Panc1 (cell line): ENCODE measurements around the gene CFAP43. TPM values are rescaled to one million over a fixed set of nuclear protein-coding genes. Genes with fewer than 3 reads are reported as not detected.

ENCODE experiments used
- ATAC-seq: fragments of 200-7000 bp; cut with Tn5 transposase; 2 replicates; pipeline ENCODE4 v1.9.1; 2020; ENCODE audit warnings: mild to moderate bottlenecking, moderate library complexity
- BruUV-seq: library from RNA; stranded (reverse); fragments of 400-500 nt; replicated peaks from 2 replicates; lab custom pipeline; 2021; lab: Mats Ljungman, UMichigan
- CTCF ChIA-PET: fragments of 300-600 bp; sonication (Branson Sonifier 250); formaldehyde crosslinking; loops from one replicate; lab custom pipeline; 2022; ENCODE audit warnings: antibody characterized with exemption; lab: Charles Lee
- POLR2A ChIA-PET: fragments of 300-600 bp; sonication (Branson Sonifier 250); formaldehyde crosslinking; loops from one replicate; lab custom pipeline; 2022; ENCODE audit warnings: antibody characterized with exemption; lab: Charles Lee
- DNase-seq: peaks from one replicate; pipeline ENCODE4 v3.0.0-alpha.2; 2010; ENCODE audit warnings: low read depth, low spot score
- H3K27ac ChIP-seq: 2 replicates; pipeline ENCODE4 v1.5.1; 2011; ENCODE audit warnings: mild to moderate bottlenecking, low read length, inconsistent platforms
- H3K27me3 ChIP-seq: fragments of 200-500 bp; sonication (Bioruptor generic); 2 replicates; pipeline ENCODE4 v1.6.0; 2014; ENCODE audit warnings: low read length, inconsistent platforms; ENCODE audit not compliant: control insufficient read depth, insufficient read depth
- H3K36me3 ChIP-seq: fragments of 200-500 bp; sonication (Bioruptor generic); 2 replicates; pipeline ENCODE4 v1.5.1; 2014; ENCODE audit warnings: inconsistent platforms, mild to moderate bottlenecking, low read length, moderate library complexity; ENCODE audit not compliant: control insufficient read depth, insufficient read depth
- H3K4me1 ChIP-seq: 2 replicates; pipeline ENCODE4 v1.5.1; 2011; ENCODE audit warnings: inconsistent platforms, mild to moderate bottlenecking, low read length, moderate library complexity; ENCODE audit not compliant: control insufficient read depth, insufficient read depth
- H3K4me3 ChIP-seq, 2 experiments: 2 replicates each; pipeline ENCODE4 v1.5.1; 2011 to 2012; ENCODE audit warnings: low read depth in 2 of 2, low read length in 2 of 2, mild to moderate bottlenecking in 2 of 2, inconsistent platforms in 1 of 2, moderate library complexity in 1 of 2
- H3K9me3 ChIP-seq: fragments of 200-500 bp; sonication (Bioruptor generic); 2 replicates; pipeline ENCODE4 v1.5.1; 2014; ENCODE audit warnings: low read depth, mild to moderate bottlenecking, inconsistent platforms, low read length, moderate library complexity; ENCODE audit not compliant: control insufficient read depth, insufficient read depth
- POLR2AphosphoS5 ChIP-seq: IDR thresholded peaks from 2 replicates; pipeline ENCODE4 v1.6.1; 2012; ENCODE audit warnings: mild to moderate bottlenecking, low read depth, low read length, moderate library complexity
- SIN3A ChIP-seq: IDR thresholded peaks from 2 replicates; pipeline ENCODE4 v1.6.1; 2012; ENCODE audit warnings: low read depth, mild to moderate bottlenecking, low read length, moderate library complexity, borderline replicate concordance; ENCODE audit not compliant: insufficient read depth
- TCF7L2 ChIP-seq: IDR thresholded peaks from 2 replicates; pipeline ENCODE4 v1.6.1; 2011; ENCODE audit warnings: mild to moderate bottlenecking, low read depth, low read length, inconsistent platforms
- in situ Hi-C: cut with HindIII; loops from 2 replicates; pipeline ENCODE4 v1.10.0; 2016; ENCODE audit warnings: low sequenced_read_pairs, low pct_unique_long_range_greater_than_20kb
- intact Hi-C: fragments of 100-400 bp; cut with micrococcal nuclease; formaldehyde crosslinking; loops from one replicate; pipeline ENCODE4 v1.10.0; 2022; ENCODE audit not compliant: unreplicated experiment
- total RNA-seq: library from RNA; stranded (reverse); gene quantifications from one replicate; pipeline ENCODE4 v1.2.1, GENCODE V29; 2021; ENCODE audit not compliant: unreplicated experiment
- TF ChIP-seq, protein P1 (sequence below): fragments of 450-650 bp; IDR thresholded peaks from 2 replicates; pipeline ENCODE4 v1.5.1; 2017; ENCODE audit warnings: mild to moderate bottlenecking
- TF ChIP-seq, protein P2 (sequence below), 2 experiments: IDR thresholded peaks; 2 replicates each; pipeline ENCODE4 v1.6.1; 2011 to 2012; ENCODE audit warnings: low read depth in 2 of 2, control low read depth in 1 of 2, low read length in 1 of 2, mild to moderate bottlenecking in 1 of 2, moderate library complexity in 1 of 2; ENCODE audit not compliant: insufficient read depth in 1 of 2

The CFAP43 gene
- total RNA-seq, 1 experiment from 2014 or later = 0.21 TPM

- in situ Hi-C loops = no loop called here
- H3K27ac ChIP-seq = no peak overlapping the region
Measured at GRCh38 chr10:104258209-104258608, 26.0 kb upstream of the CFAP43 start.

GRCh38 chr10:104257235-104257634 is 25.1 kb upstream of the CFAP43 start:
- in situ Hi-C loops = no loop called here
- intact Hi-C loops = no loop called here
- ChIA-PET POLR2A (no interaction called here), CTCF (interaction anchor here (0.6 kb wide), 1 partner anchor 49 kb away, joined by 6 read pairs; no protein-coding TSS in a partner anchor)
- no peak for DNase-seq
- Histone ChIP-seq H3K36me3 (peaks cover 27% of the 10 kb centered on the region), H3K4me3 (no peak overlapping the region), H3K27me3 (no peaks in the 10 kb centered on the region), H3K4me1 (peaks cover 46% of the 10 kb centered on the region), H3K27ac (no peak overlapping the region), H3K9me3 (no peaks in the 10 kb centered on the region)
- no TSS peak for BruUV-seq
- TF ChIP-seq TCF7L2 (no peak), SIN3A (no peak), POLR2AphosphoS5 (no peak)
- TF ChIP-seq, protein P1, sequence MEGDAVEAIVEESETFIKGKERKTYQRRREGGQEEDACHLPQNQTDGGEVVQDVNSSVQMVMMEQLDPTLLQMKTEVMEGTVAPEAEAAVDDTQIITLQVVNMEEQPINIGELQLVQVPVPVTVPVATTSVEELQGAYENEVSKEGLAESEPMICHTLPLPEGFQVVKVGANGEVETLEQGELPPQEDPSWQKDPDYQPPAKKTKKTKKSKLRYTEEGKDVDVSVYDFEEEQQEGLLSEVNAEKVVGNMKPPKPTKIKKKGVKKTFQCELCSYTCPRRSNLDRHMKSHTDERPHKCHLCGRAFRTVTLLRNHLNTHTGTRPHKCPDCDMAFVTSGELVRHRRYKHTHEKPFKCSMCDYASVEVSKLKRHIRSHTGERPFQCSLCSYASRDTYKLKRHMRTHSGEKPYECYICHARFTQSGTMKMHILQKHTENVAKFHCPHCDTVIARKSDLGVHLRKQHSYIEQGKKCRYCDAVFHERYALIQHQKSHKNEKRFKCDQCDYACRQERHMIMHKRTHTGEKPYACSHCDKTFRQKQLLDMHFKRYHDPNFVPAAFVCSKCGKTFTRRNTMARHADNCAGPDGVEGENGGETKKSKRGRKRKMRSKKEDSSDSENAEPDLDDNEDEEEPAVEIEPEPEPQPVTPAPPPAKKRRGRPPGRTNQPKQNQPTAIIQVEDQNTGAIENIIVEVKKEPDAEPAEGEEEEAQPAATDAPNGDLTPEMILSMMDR = no peak
- TF ChIP-seq, protein P2, sequence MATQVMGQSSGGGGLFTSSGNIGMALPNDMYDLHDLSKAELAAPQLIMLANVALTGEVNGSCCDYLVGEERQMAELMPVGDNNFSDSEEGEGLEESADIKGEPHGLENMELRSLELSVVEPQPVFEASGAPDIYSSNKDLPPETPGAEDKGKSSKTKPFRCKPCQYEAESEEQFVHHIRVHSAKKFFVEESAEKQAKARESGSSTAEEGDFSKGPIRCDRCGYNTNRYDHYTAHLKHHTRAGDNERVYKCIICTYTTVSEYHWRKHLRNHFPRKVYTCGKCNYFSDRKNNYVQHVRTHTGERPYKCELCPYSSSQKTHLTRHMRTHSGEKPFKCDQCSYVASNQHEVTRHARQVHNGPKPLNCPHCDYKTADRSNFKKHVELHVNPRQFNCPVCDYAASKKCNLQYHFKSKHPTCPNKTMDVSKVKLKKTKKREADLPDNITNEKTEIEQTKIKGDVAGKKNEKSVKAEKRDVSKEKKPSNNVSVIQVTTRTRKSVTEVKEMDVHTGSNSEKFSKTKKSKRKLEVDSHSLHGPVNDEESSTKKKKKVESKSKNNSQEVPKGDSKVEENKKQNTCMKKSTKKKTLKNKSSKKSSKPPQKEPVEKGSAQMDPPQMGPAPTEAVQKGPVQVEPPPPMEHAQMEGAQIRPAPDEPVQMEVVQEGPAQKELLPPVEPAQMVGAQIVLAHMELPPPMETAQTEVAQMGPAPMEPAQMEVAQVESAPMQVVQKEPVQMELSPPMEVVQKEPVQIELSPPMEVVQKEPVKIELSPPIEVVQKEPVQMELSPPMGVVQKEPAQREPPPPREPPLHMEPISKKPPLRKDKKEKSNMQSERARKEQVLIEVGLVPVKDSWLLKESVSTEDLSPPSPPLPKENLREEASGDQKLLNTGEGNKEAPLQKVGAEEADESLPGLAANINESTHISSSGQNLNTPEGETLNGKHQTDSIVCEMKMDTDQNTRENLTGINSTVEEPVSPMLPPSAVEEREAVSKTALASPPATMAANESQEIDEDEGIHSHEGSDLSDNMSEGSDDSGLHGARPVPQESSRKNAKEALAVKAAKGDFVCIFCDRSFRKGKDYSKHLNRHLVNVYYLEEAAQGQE (IDR thresholded peaks at IDR 0.05; ENCODE audit: insufficient read depth in 1 of 2, low read depth in 2 of 2, low read length in 1 of 2) = no peak
- ATAC-seq = no peak

More at GRCh38 chr10:104258209-104258608, 26.0 kb upstream of the CFAP43 start:
- no peak for DNase-seq
- no peaks in the 10 kb centered on the region for H3K9me3 ChIP-seq
- H3K4me1 ChIP-seq = peaks cover 46% of the 10 kb centered on the region
- BruUV-seq = no TSS peak
- TF ChIP-seq, protein P2 (IDR thresholded peaks at IDR 0.05; ENCODE audit: insufficient read depth in 1 of 2, low read depth in 2 of 2, low read length in 1 of 2) = no peak
- TF ChIP-seq SIN3A (no peak), POLR2AphosphoS5 (no peak), TCF7L2 (no peak)
- TF ChIP-seq, protein P1 = no peak
- H3K4me3 ChIP-seq = no peak overlapping the region
- H3K27me3 ChIP-seq = no peaks in the 10 kb centered on the region
- ATAC-seq = no peak
- H3K36me3 ChIP-seq = peaks cover 34% of the 10 kb centered on the region
- ChIA-PET POLR2A (no interaction called here), CTCF (no interaction called here)
- intact Hi-C loops = no loop called here
